RWPE2 (cell line): Measurements from ENCODE around the gene MGAT3.

Experiments used
- ATAC-seq: fragments of 200-7000 bp; cut with Tn5 transposase; 3 replicates; pipeline ENCODE4 v1.9.1; 2021; ENCODE audit warnings: low read depth
- DNase-seq: peaks from one replicate; pipeline ENCODE4 v3.0.0-alpha.2; 2020; ENCODE audit warnings: low spot score
- H3K27ac ChIP-seq: fragments of 450-650 bp; 2 replicates; pipeline ENCODE4 v1.5.1; 2017; ENCODE audit warnings: mild to moderate bottlenecking; ENCODE audit not compliant: poor library complexity, severe bottlenecking
- H3K27me3 ChIP-seq: fragments of 250-450 bp; sonication (Bioruptor Pico); 2 replicates; pipeline ENCODE4 v1.5.1; 2021; ENCODE audit warnings: mild to moderate bottlenecking, moderate library complexity; ENCODE audit not compliant: insufficient read depth, poor library complexity, severe bottlenecking
- H3K36me3 ChIP-seq: fragments of 250-450 bp; sonication (Bioruptor Pico); 2 replicates; pipeline ENCODE4 v1.5.1; 2020; ENCODE audit warnings: low read depth, mild to moderate bottlenecking, moderate library complexity
- H3K4me1 ChIP-seq: fragments of 250-450 bp; sonication (Bioruptor Pico); 2 replicates; pipeline ENCODE4 v1.5.1; 2021; ENCODE audit warnings: mild to moderate bottlenecking, moderate library complexity; ENCODE audit not compliant: insufficient read depth, poor library complexity, severe bottlenecking
- H3K4me3 ChIP-seq: fragments of 250-450 bp; sonication (Bioruptor Pico); 2 replicates; pipeline ENCODE4 v1.5.1; 2021; ENCODE audit warnings: mild to moderate bottlenecking, moderate library complexity; ENCODE audit not compliant: severe bottlenecking
- H3K9me3 ChIP-seq: fragments of 250-450 bp; sonication (Bioruptor Pico); 2 replicates; pipeline ENCODE4 v1.5.1; 2021; ENCODE audit warnings: mild to moderate bottlenecking, moderate library complexity; ENCODE audit not compliant: severe bottlenecking
- TF ChIP-seq, protein P1 (sequence below): fragments of 450-650 bp; IDR thresholded peaks from one replicate; pipeline ENCODE4 v1.5.1; 2017; ENCODE audit warnings: mild to moderate bottlenecking, moderate library complexity; ENCODE audit not compliant: poor library complexity, severe bottlenecking

The MGAT3 gene

DNA sequence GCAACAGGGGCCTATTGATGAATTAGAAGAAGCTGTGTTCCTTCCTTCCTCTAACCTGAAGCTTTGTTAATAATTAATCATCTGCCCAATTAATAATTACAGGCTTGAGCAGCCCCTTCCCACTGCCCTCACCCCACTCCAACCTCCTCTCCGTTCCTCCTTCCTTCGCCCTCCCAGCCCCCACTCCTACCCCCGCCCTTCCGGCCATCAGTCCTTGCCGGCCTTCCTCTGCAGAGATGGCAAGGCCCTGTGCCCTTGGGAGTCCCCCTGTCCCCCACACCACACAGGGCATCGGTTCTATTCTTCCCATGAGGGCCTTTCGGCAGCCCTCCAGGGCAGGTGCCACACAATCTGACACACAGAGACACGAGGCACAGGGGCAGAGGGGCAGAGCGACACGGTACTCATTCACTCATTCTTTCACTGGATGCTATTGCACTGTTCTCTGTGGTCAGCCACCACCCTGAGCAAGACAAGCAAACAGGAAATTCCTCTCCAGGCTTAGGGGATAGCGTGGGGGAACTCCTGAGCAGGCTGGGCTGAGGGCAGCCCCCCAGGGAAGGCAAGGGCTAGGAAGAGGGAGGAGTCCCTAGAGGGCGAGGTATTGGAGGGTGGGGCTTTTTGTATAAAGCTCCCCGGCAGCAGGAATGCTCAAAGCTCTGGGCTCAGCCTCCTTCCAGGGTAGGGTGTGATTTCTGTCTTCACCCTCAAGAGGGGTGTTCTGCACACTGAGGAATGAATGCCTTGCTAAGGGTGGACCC is 14.7 kb downstream of the MGAT3 start:
- Histone ChIP-seq H3K4me3 (no peak overlapping the region), H3K4me1 (no peaks in the 10 kb centered on the region), H3K27ac (no peak overlapping the region), H3K9me3 (no peaks in the 10 kb centered on the region), H3K27me3 (no peaks in the 10 kb centered on the region), H3K36me3 (no peaks in the 10 kb centered on the region)
- no peak for DNase-seq
- TF ChIP-seq, protein P1, sequence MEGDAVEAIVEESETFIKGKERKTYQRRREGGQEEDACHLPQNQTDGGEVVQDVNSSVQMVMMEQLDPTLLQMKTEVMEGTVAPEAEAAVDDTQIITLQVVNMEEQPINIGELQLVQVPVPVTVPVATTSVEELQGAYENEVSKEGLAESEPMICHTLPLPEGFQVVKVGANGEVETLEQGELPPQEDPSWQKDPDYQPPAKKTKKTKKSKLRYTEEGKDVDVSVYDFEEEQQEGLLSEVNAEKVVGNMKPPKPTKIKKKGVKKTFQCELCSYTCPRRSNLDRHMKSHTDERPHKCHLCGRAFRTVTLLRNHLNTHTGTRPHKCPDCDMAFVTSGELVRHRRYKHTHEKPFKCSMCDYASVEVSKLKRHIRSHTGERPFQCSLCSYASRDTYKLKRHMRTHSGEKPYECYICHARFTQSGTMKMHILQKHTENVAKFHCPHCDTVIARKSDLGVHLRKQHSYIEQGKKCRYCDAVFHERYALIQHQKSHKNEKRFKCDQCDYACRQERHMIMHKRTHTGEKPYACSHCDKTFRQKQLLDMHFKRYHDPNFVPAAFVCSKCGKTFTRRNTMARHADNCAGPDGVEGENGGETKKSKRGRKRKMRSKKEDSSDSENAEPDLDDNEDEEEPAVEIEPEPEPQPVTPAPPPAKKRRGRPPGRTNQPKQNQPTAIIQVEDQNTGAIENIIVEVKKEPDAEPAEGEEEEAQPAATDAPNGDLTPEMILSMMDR: no peak
- ATAC-seq: peak; percentile 27; the same call in 2 of the 3 replicates

GRCh38 chr22:39472570-39473556 is 16.1 kb downstream of the MGAT3 start:
- H3K4me3 ChIP-seq: no peak overlapping the region
- TF ChIP-seq, protein P1: no peak
- no peaks in the 10 kb centered on the region for H3K4me1 ChIP-seq
- ATAC-seq (no peak), DNase-seq (no peak)
- H3K27ac ChIP-seq: no peak overlapping the region
- no peaks in the 10 kb centered on the region for H3K9me3 ChIP-seq
- H3K36me3 ChIP-seq: no peaks in the 10 kb centered on the region
- no peaks in the 10 kb centered on the region for H3K27me3 ChIP-seq

GRCh38 chr22:39473851-39474250 is 17.0 kb downstream of the MGAT3 start:
- Histone ChIP-seq H3K4me1 (no peaks in the 10 kb centered on the region), H3K27me3 (no peaks in the 10 kb centered on the region), H3K36me3 (no peaks in the 10 kb centered on the region), H3K9me3 (no peaks in the 10 kb centered on the region), H3K4me3 (no peak overlapping the region), H3K27ac (no peak overlapping the region)
- TF ChIP-seq, protein P1: no peak
- DNase-seq (no peak), ATAC-seq (no peak)

DNA sequence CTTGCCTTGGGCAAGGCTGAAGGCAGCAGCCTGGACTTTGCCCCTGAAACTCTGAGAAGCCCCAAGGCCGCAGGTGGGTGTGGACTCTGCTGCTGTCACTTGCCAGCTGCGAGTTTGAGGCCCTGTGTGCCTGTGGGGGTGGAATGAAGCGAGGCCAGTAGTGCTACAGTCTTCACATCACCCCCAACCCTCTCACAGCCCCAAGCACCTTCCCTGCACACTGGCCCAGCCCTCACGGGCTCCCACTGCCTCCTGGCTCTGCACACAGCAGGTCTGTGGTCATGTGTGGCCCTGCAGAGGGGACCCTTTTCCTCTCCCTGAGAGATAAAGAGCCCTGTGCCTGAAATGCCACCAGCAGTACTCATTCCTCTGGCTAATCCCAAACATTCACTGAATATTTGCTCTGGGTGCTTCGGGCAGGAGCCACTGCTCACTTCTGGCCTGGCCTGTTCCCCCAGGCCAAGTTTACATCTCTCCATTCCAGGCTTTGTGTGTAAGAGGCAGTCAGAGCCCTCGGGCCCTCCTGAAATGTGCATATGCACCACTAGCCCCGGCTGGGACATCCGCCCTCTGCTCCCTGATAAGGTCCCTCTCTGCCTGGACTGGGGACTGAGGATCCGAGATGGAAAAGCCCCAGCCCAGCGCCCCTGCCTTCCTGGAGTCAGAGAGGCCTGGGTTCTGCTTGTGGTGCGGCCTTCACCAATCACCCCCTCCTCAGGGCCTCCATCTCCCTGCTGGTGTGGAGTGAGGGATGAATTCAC is 17.7 kb downstream of the MGAT3 start:
- H3K4me3 ChIP-seq: no peak overlapping the region
- H3K4me1 ChIP-seq: no peaks in the 10 kb centered on the region
- TF ChIP-seq, protein P1: no peak
- ATAC-seq: no peak
- no peaks in the 10 kb centered on the region for H3K36me3 ChIP-seq
- no peak for DNase-seq
- no peaks in the 10 kb centered on the region for H3K9me3 ChIP-seq
- H3K27ac ChIP-seq: no peak overlapping the region
- H3K27me3 ChIP-seq: no peaks in the 10 kb centered on the region
